ENCODE data around the gene DDR1.
"Not testable (repeated sequence)": the region's sequence is repeated elsewhere in the genome, so short reads cannot be mapped to it uniquely, and the experiment has no call there.

Gene DDR1

DNA sequence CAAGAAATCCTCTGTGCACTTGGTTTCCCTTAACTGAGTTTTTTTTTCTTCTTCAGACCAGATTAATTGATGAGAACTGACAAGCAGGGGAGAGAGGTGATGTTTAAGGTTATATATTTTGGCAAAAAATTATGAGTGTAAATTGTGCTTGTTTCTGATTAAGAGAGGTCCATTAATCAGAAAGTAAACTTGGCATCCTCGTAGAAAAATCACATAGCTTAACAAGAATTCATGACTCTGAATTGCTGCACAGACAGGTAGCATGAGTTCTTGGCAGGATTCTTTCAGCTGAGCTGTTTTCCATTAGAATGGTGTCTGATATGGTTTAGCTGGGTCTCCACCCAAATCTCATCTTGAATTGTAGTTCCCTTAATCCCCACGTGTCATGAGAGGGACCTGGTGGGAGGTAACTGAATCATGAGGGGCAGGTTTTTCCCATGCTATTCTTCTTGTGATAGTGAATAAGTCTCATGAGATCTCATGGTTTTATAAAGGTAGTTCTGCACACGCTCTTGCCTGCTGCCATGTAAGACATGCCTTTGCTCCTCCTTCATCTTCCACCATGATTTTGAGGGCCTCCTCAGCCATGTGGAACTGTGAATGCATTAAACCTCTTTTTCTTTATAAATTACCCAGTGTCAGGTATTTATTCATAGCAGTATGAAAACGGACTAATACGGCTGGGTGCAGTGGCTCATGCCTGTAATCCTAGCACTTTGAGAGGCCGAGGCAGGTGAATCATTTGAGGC lies 34.2 kb upstream of the DDR1 start:
- DNase-seq (ENCODE audit: low read depth): no peak

DNA sequence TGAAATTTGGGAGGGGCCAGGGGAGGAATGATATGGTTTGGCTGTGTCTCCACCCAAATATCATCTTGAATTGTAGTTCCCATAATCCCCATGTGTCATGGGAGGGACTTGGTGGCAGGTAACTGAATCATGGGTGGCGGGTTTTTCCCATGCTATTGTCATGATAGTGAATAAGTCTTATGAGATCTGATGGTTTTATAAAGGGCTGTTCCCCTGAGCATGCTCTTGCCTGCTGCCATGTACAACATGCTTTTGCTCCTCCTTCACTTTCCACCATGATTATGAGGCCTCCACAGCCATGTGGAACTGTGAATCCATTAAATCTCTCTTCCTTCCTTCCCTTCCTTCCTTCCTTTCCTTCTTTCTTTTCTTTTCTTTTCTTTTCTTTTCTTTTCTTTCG lies 31.9 kb upstream of the DDR1 start:
- H3K4me3 ChIP-seq (ENCODE audit: low read depth, low read length); DNase-seq (ENCODE audit: low read depth); in situ Hi-C loops (cut with HindIII; ENCODE audit: low sequenced_read_pairs): not testable (repeated sequence)

More for the DNA sequence above, 34.2 kb upstream of the DDR1 start:
- TF ChIP-seq, protein P1, sequence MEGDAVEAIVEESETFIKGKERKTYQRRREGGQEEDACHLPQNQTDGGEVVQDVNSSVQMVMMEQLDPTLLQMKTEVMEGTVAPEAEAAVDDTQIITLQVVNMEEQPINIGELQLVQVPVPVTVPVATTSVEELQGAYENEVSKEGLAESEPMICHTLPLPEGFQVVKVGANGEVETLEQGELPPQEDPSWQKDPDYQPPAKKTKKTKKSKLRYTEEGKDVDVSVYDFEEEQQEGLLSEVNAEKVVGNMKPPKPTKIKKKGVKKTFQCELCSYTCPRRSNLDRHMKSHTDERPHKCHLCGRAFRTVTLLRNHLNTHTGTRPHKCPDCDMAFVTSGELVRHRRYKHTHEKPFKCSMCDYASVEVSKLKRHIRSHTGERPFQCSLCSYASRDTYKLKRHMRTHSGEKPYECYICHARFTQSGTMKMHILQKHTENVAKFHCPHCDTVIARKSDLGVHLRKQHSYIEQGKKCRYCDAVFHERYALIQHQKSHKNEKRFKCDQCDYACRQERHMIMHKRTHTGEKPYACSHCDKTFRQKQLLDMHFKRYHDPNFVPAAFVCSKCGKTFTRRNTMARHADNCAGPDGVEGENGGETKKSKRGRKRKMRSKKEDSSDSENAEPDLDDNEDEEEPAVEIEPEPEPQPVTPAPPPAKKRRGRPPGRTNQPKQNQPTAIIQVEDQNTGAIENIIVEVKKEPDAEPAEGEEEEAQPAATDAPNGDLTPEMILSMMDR (IDR thresholded peaks at IDR 0.05; ENCODE audit: low read depth, low read length, missing control alignments): no peak
- H3K4me3 ChIP-seq (ENCODE audit: low read depth, low read length): no peak overlapping the region
- in situ Hi-C loops (cut with HindIII; ENCODE audit: low sequenced_read_pairs): no loop called here

DNA sequence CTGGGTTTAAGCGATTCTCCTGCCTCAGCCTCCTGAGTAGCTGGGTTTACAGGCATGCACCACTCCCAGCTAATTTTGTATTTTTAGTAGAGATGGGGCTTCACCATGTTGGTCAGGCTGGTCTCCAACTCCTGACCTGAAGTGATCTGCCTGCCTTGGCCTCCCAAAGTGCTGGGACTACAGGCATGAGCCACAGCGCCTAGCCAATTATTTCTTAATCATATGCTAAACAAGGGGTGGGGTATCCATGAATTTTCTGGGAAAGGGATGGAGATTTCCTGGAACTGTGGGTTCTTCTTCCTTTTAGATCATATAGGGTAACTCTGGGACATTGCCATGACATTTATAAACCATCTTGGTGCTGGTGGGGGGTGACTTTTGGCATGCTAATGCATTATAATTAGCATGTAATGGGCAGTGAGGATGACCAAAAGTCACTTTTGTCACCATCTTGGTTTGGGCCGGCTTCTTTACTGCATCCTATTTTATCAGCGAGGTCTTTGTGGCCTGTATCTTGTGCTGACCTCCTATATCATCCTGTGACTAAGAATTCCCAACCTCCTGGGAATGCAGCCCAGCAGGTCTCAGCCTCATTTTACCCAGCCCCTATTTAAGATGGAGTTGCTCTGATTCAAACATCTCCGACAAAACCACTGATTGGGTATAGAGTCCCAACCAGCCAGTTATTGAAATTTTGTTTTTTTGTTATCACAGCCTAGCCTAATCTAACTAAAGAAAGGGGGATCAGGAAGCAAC lies 29.9 kb upstream of the DDR1 start:
- TF ChIP-seq, protein P1 (IDR thresholded peaks at IDR 0.05; ENCODE audit: low read depth, low read length, missing control alignments): no peak
- H3K4me3 ChIP-seq (ENCODE audit: low read depth, low read length): no peak overlapping the region
- in situ Hi-C loops (cut with HindIII; ENCODE audit: low sequenced_read_pairs): no loop called here
- no peak for DNase-seq (ENCODE audit: low read depth)

DNA sequence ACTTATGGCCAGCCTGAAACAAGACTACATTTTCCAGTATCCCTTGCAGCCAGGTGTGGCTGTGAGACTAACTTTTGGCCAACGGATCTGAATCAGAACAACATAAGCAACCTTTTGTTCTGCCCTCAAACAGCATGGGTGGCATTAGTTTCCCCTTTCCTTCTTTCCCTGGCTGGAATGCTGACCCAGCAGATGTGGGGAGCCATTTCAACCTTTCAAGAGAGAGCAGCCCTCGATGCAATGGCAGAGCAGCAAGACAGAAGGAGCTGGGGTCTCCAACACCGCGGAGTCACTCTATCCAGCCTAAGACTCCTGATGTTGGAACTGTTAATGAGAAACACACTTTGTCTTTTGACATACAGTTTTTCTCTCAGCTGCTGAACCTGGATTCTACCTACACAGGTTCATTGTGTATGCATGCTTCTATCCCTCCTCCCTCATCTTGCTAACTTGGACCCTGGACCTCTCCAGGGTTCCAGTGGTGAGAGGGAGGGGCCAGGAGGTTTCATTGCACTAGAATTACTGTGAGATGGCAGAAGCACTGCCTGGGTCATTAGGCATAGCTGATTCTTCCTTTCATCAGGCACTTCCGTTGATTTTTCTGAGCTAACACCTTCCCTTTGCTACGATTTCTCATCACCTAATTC lies 28.8 kb upstream of the DDR1 start:
- TF ChIP-seq, protein P1 (IDR thresholded peaks at IDR 0.05; ENCODE audit: low read depth, low read length, missing control alignments): no peak
- in situ Hi-C loops (cut with HindIII; ENCODE audit: low sequenced_read_pairs): no loop called here

DNA sequence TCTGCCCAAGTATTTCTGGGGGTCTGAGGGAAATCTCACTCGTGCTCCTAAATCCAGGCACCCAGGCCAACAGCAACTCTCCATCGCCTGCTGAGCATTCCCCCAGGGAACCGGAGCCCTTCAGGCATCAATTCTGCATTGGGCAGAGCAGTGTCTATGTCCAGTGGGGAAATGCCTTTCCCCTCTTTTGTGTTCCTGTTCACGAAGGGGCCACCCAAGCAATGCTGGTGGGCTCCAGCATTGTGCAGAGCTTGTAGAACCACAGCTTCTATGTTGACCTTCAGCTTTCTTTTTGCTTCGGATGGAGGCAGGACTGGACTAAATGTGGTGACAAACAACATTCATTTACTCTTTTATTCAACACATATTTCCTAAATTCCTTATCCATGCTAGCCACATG lies 27.2 kb upstream of the DDR1 start:
- in situ Hi-C loops (cut with HindIII; ENCODE audit: low sequenced_read_pairs): no loop called here

More for the DNA sequence above, 28.8 kb upstream of the DDR1 start:
- no peak for DNase-seq (ENCODE audit: low read depth)
- H3K4me3 ChIP-seq (ENCODE audit: low read depth, low read length): no peak overlapping the region

DNA sequence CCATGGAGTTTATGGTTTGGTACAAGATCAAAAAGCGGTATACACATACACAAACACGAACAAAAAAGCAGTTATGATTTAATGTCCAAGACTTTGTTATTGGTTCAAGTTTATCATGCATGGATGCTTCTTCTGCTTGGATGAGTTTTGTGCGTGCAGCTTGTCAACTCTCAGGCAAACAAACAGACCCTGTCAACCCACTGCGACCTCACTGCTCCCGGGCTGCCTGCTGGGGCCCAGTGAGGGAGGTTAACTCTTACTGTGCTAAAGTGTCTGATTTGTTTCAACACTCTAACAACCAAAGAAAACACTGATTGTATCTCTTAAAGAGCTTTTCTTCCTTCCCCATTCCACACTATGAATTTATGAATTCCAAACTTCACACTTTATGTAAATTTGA lies 26.8 kb upstream of the DDR1 start:
- no peak overlapping the region for H3K4me3 ChIP-seq (ENCODE audit: low read depth, low read length)
- in situ Hi-C loops (cut with HindIII; ENCODE audit: low sequenced_read_pairs): no loop called here
- TF ChIP-seq, protein P1 (IDR thresholded peaks at IDR 0.05; ENCODE audit: low read depth, low read length, missing control alignments): no peak
- DNase-seq (ENCODE audit: low read depth): peak; percentile 70

More for the DNA sequence above, 27.2 kb upstream of the DDR1 start:
- H3K4me3 ChIP-seq (ENCODE audit: low read depth, low read length): no peak overlapping the region
- no peak for DNase-seq (ENCODE audit: low read depth)
- TF ChIP-seq, protein P1 (IDR thresholded peaks at IDR 0.05; ENCODE audit: low read depth, low read length, missing control alignments): no peak

DNA sequence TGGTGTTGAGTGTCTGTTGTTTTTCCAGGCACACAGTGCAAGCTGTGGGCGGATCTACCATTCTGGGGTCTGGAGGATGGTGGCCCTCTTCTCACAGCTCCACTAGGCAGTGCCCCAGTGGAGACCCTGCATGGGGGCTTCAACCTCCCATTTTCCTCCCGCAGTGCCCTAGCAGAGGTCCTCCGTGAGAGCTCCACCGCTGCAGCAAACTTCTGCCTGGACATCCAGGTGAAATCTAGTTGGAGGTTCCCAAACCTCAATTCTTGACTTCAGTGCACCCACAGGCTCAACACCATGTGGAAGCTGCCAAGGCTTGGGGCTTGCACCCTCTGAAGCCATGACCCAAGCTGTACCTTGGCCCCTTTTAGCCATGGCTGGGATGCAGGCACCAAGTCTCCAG lies 24.6 kb upstream of the DDR1 start:
- DNase-seq (ENCODE audit: low read depth); H3K4me3 ChIP-seq (ENCODE audit: low read depth, low read length); in situ Hi-C loops (cut with HindIII; ENCODE audit: low sequenced_read_pairs): not testable (repeated sequence)

Measured in astrocyte of the cerebellum (primary cell).